Tibial nerve (tissue), 4 donors: ENCODE results near the gene LRRC61.

Experiments
- EP300 ChIP-seq, 2 donors: sonication (generic); formaldehyde crosslinking; IDR thresholded peaks; one replicate each; pipeline ENCODE4 v1.6.1; 2017; ENCODE audit warnings: antibody characterized with exemption in 2 of 2, mild to moderate bottlenecking in 1 of 2
- POLR2A ChIP-seq, 2 donors: fragments of 450-650 bp; IDR thresholded peaks; one replicate each; pipeline ENCODE4 v1.6.1; 2017; ENCODE audit warnings: antibody characterized with exemption in 2 of 2, mild to moderate bottlenecking in 2 of 2, moderate library complexity in 2 of 2
- TF ChIP-seq, protein P1 (sequence below), 5 experiments: fragments of 200-600 bp in 3 of 5; fragments of 450-650 bp in 2 of 5; sonication (generic) in 3 of 5; IDR thresholded peaks; one replicate each; pipeline ENCODE4 v1.5.1; 2016 to 2019; ENCODE audit warnings: antibody characterized with exemption in 5 of 5, mild to moderate bottlenecking in 3 of 5, moderate library complexity in 2 of 5

DNA sequence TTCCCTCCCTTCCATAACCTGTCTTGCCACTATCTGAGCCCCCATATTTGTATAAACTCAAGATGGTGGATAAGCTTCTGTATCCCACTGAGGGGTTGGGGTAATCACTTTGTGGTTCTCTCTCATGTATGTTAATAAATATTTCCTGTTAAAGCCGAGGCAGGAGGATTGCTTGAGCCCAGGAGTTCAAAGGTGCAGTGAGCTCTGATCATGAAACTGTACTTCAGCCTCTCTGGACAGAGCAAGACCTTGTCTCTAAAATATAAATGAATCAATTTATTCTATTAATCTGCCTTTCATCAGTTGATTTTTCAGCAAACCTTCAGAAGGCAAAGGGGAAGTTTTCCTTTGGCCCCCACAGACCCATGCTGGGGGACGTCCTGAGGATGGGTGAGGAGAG is 20.1 kb downstream of the LRRC61 start:
- TF ChIP-seq POLR2A (IDR thresholded peaks at IDR 0.05) (no peak), EP300 (IDR thresholded peaks at IDR 0.05) (no peak)
- TF ChIP-seq, protein P1, sequence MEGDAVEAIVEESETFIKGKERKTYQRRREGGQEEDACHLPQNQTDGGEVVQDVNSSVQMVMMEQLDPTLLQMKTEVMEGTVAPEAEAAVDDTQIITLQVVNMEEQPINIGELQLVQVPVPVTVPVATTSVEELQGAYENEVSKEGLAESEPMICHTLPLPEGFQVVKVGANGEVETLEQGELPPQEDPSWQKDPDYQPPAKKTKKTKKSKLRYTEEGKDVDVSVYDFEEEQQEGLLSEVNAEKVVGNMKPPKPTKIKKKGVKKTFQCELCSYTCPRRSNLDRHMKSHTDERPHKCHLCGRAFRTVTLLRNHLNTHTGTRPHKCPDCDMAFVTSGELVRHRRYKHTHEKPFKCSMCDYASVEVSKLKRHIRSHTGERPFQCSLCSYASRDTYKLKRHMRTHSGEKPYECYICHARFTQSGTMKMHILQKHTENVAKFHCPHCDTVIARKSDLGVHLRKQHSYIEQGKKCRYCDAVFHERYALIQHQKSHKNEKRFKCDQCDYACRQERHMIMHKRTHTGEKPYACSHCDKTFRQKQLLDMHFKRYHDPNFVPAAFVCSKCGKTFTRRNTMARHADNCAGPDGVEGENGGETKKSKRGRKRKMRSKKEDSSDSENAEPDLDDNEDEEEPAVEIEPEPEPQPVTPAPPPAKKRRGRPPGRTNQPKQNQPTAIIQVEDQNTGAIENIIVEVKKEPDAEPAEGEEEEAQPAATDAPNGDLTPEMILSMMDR (IDR thresholded peaks at IDR 0.05), result no peak
